K562 (cell line): ENCODE data around the gene R3HDM2. TPM values are rescaled to one million over a fixed set of nuclear protein-coding genes. Genes with fewer than 3 reads are reported as not detected.

Experiments used
- BRF1 ChIP-seq: IDR thresholded peaks from 3 replicates; pipeline ENCODE4 v1.6.1; 2011; ENCODE audit warnings: borderline replicate concordance, mild to moderate bottlenecking; ENCODE audit not compliant: insufficient read length; ENCODE audit errors: extremely low read depth
- CBFB ChIP-seq: sonication (generic); formaldehyde crosslinking; IDR thresholded peaks from 2 replicates; pipeline ENCODE4 v1.4.0; 2020; ENCODE audit warnings: mild to moderate bottlenecking, missing genetic modification reagents
- CHD4 ChIP-seq: fragments of 200-600 bp; sonication (generic); IDR thresholded peaks from 3 replicates; pipeline ENCODE4 v1.6.1; 2012; ENCODE audit warnings: low read depth, mild to moderate bottlenecking, mixed read lengths, low read length, inconsistent platforms; ENCODE audit not compliant: insufficient read depth, insufficient replicate concordance, poor library complexity, severe bottlenecking
- CXXC5 ChIP-seq: fragments of 250-450 bp; sonication (Bioruptor Pico); IDR thresholded peaks from 2 replicates; pipeline ENCODE4 v1.8.0; 2022; ENCODE audit warnings: inconsistent platforms, mild to moderate bottlenecking, moderate library complexity
- GABPA ChIP-seq: fragments of 200-800 bp; sonication (Bioruptor generic); conservative IDR thresholded peaks from 2 replicates; pipeline ENCODE4 v1.6.1; 2016; ENCODE audit warnings: low read depth, missing genetic modification characterization, missing compliant biosample characterization
- HNRNPH1 ChIP-seq: fragments of 200-400 bp; formaldehyde crosslinking; optimal IDR thresholded peaks from 2 replicates; pipeline ENCODE3; 2017; ENCODE audit warnings: low read depth, mild to moderate bottlenecking, low read length, moderate library complexity
- POLR3A ChIP-seq: IDR thresholded peaks from 2 replicates; pipeline ENCODE4 v1.6.1; 2011; ENCODE audit warnings: borderline replicate concordance, mild to moderate bottlenecking, moderate library complexity; ENCODE audit not compliant: insufficient read length, insufficient read depth; ENCODE audit errors: extremely low read depth
- POU5F1 ChIP-seq: fragments of 150-350 bp; IDR thresholded peaks from 2 replicates; pipeline ENCODE4 v1.6.1; 2014; ENCODE audit warnings: borderline replicate concordance, low read length, low read depth, mild to moderate bottlenecking; ENCODE audit not compliant: partially characterized antibody
- ZBTB17 ChIP-seq: fragments of 450-650 bp; formaldehyde crosslinking; IDR thresholded peaks from 2 replicates; pipeline ENCODE4 v1.4.0; 2020; ENCODE audit warnings: mild to moderate bottlenecking
- ZNF143 ChIP-seq: sonication (generic); formaldehyde crosslinking; IDR thresholded peaks from 2 replicates; pipeline ENCODE4 v1.9.0; 2022; ENCODE audit warnings: mild to moderate bottlenecking, missing genetic modification reagents
- ZNF165 ChIP-seq: fragments of 250-450 bp; sonication (Bioruptor Pico); IDR thresholded peaks from 2 replicates; pipeline ENCODE4 v1.4.0; 2020; ENCODE audit warnings: borderline replicate concordance
- ZNF695 ChIP-seq: fragments of 450-650 bp; formaldehyde crosslinking; IDR thresholded peaks from 2 replicates; pipeline ENCODE4 v1.4.0; 2020; ENCODE audit warnings: mild to moderate bottlenecking, moderate library complexity
- polyA plus RNA-seq, 8 experiments: library from polyadenylated mRNA; depleted of rRNA in 4 of 8; stranded (reverse) in 5 of 8; unstranded in 3 of 8; fragments of >200 nt; fragmentation: Nextera tagmentation in 2 of 8; fragmentation: Illumina TruSeq in 1 of 8; extraction: Ambion mirVana in 2 of 8; extraction: Trizol in 1 of 8; gene quantifications; 2 replicates each; pipeline versions ENCODE4 v1.2.1 to v1.2.3, GENCODE V29; 2011 to 2014; ENCODE audit warnings: inconsistent platforms in 1 of 8, missing spikeins in 1 of 8
- total RNA-seq, 7 experiments: library from RNA; depleted of rRNA in 6 of 7; stranded (reverse); fragments of >200 nt in 6 of 7; fragmentation: Illumina TruSeq in 2 of 7; extraction: Trizol in 2 of 7; gene quantifications; 2 replicates each; pipeline versions ENCODE4 v1.2.1 to v1.2.3, GENCODE V29; 2011 to 2021; ENCODE audit warnings: low replicate concordance in 1 of 7
- TF ChIP-seq, protein P1 (sequence below): sonication (generic); formaldehyde crosslinking; IDR thresholded peaks from 2 replicates; pipeline ENCODE4 v1.8.1; 2023; ENCODE audit warnings: mild to moderate bottlenecking, missing genetic modification reagents
- TF ChIP-seq, protein P2 (sequence below): sonication (generic); formaldehyde crosslinking; IDR thresholded peaks from 2 replicates; pipeline ENCODE4 v1.8.0; 2022; ENCODE audit warnings: mild to moderate bottlenecking, low read depth, missing genetic modification reagents
- TF ChIP-seq, protein P3 (sequence below): fragments of 250-450 bp; sonication (Bioruptor Pico); IDR thresholded peaks from 2 replicates; pipeline ENCODE4 v1.9.0; 2021; ENCODE audit warnings: mild to moderate bottlenecking
- TF ChIP-seq, protein P4 (sequence below): fragments of 450-650 bp; IDR thresholded peaks from one replicate; pipeline ENCODE4 v1.6.1; 2018; ENCODE audit warnings: mild to moderate bottlenecking, moderate library complexity; ENCODE audit not compliant: partially characterized antibody
- TF ChIP-seq, protein P5 (sequence below), 2 experiments: fragments of 250-450 bp in 1 of 2; fragments of 450-650 bp in 1 of 2; sonication (Bioruptor Pico) in 1 of 2; IDR thresholded peaks; 2 replicates each; pipeline versions ENCODE4 v1.6.1 to v1.8.0; 2016 to 2021; ENCODE audit warnings: mild to moderate bottlenecking in 2 of 2, moderate library complexity in 2 of 2, missing compliant biosample characterization in 1 of 2, missing genetic modification characterization in 1 of 2
- TF ChIP-seq, protein P6 (sequence below): sonication (generic); formaldehyde crosslinking; IDR thresholded peaks from 2 replicates; pipeline ENCODE4 v1.8.0; 2022; ENCODE audit warnings: mild to moderate bottlenecking, missing genetic modification reagents, borderline replicate concordance

R3HDM2 gene
- total and polyA plus RNA-seq, 9 of the 15 experiments (the other 6 are each of a cell fraction or from before 2014, with no cell fraction given), result 3.3 to 18.8 (median 9.0) TPM

DNA sequence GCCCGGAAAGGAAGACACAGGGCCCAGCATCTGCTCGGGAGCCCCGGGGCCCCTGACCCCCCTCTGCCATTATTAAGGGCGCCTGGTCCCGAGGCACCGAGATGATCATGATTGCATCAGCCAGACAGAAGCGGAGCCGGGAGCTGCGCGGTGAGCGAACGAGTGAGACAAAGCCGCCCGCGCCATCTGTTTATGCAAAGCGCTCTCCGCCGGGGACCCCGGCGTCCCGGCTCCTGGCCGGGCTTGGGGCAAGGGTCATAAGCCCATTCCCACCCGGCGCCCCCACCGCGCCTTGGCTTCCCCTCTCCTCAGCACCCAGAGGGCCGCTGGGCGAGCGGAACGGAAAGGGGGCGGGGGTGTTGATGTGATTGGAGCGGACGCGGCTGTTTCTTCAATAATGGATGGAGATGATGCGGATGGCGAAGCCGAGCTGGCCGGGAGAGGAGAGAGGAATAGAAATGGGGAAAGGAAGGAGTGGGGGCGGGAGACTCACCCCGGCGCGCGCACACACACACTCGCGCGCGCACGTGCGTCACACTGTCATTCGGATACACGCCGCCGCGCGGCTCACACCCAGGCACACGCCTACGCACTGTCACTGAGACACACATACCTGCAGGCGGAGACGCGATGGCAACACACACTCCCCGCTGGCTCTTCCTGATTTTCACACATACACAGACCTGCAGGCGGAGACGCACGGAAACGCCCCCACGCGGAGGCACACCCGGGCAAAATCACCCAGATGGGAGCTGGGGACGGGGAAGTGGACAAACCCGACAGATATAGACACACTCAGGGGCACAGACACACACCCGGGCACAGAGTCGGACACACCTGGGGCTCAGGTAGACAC lies 190.5 kb downstream of the R3HDM2 start (continued):
- TF ChIP-seq BRF1, result no peak
- TF ChIP-seq, protein P1, sequence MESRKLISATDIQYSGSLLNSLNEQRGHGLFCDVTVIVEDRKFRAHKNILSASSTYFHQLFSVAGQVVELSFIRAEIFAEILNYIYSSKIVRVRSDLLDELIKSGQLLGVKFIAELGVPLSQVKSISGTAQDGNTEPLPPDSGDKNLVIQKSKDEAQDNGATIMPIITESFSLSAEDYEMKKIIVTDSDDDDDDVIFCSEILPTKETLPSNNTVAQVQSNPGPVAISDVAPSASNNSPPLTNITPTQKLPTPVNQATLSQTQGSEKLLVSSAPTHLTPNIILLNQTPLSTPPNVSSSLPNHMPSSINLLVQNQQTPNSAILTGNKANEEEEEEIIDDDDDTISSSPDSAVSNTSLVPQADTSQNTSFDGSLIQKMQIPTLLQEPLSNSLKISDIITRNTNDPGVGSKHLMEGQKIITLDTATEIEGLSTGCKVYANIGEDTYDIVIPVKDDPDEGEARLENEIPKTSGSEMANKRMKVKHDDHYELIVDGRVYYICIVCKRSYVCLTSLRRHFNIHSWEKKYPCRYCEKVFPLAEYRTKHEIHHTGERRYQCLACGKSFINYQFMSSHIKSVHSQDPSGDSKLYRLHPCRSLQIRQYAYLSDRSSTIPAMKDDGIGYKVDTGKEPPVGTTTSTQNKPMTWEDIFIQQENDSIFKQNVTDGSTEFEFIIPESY, result no peak
- no peak for TF ChIP-seq CHD4
- TF ChIP-seq, protein P2, sequence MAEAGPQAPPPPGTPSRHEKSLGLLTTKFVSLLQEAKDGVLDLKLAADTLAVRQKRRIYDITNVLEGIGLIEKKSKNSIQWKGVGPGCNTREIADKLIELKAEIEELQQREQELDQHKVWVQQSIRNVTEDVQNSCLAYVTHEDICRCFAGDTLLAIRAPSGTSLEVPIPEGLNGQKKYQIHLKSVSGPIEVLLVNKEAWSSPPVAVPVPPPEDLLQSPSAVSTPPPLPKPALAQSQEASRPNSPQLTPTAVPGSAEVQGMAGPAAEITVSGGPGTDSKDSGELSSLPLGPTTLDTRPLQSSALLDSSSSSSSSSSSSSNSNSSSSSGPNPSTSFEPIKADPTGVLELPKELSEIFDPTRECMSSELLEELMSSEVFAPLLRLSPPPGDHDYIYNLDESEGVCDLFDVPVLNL, result no peak
- no peak for TF ChIP-seq ZBTB17 (CRISPR knock-in tag)
- TF ChIP-seq, protein P3, sequence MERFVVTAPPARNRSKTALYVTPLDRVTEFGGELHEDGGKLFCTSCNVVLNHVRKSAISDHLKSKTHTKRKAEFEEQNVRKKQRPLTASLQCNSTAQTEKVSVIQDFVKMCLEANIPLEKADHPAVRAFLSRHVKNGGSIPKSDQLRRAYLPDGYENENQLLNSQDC, result no peak
- TF ChIP-seq, protein P4, sequence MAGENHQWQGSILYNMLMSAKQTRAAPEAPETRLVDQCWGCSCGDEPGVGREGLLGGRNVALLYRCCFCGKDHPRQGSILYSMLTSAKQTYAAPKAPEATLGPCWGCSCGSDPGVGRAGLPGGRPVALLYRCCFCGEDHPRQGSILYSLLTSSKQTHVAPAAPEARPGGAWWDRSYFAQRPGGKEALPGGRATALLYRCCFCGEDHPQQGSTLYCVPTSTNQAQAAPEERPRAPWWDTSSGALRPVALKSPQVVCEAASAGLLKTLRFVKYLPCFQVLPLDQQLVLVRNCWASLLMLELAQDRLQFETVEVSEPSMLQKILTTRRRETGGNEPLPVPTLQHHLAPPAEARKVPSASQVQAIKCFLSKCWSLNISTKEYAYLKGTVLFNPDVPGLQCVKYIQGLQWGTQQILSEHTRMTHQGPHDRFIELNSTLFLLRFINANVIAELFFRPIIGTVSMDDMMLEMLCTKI, result no peak
- no peak for TF ChIP-seq HNRNPH1
- no peak for TF ChIP-seq POU5F1
- TF ChIP-seq CXXC5 (CRISPR knock-in tag), result peak; percentile 87
- no peak for TF ChIP-seq ZNF695 (CRISPR knock-in tag)
- TF ChIP-seq, protein P5, sequence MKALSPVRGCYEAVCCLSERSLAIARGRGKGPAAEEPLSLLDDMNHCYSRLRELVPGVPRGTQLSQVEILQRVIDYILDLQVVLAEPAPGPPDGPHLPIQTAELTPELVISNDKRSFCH (CRISPR knock-in tag; IDR thresholded peaks at IDR 0.05), result no peak
- TF ChIP-seq, protein P5 (tag; IDR thresholded peaks at IDR 0.05), result no peak
- no peak for TF ChIP-seq GABPA (tag)
- TF ChIP-seq ZNF165 (CRISPR knock-in tag), result no peak
- no peak for TF ChIP-seq CBFB (CRISPR knock-in tag)
- 0 out of 2 replicates have a peak, but pooled peaks have one; percentile 25 for TF ChIP-seq ZNF143
- TF ChIP-seq POLR3A, result no peak
- TF ChIP-seq, protein P6, sequence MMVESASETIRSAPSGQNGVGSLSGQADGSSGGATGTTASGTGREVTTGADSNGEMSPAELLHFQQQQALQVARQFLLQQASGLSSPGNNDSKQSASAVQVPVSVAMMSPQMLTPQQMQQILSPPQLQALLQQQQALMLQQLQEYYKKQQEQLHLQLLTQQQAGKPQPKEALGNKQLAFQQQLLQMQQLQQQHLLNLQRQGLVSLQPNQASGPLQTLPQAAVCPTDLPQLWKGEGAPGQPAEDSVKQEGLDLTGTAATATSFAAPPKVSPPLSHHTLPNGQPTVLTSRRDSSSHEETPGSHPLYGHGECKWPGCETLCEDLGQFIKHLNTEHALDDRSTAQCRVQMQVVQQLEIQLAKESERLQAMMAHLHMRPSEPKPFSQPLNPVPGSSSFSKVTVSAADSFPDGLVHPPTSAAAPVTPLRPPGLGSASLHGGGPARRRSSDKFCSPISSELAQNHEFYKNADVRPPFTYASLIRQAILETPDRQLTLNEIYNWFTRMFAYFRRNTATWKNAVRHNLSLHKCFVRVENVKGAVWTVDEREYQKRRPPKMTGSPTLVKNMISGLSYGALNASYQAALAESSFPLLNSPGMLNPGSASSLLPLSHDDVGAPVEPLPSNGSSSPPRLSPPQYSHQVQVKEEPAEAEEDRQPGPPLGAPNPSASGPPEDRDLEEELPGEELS, result no peak
